ENCODE data around the gene TDP1.

DNA sequence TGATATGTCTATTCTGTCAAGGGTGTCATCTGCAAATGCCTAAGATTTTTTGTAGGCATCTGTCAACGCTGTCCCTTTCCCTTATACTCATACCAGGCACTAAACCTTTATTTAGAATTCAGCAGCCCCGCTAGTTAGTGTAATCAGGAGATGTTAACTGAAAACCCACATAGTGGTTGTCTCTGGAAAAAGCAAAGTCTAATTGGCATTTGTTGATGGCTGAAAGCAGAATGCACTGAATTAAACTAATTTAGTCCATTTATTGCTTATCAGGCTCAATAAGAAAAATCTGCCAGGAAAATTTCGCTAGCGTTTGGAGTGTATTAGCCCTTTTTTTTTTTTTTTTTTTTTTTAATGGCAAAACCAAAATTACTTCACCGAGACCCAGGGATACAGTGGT, 34.5 kb downstream of the TDP1 start:
- no peak for TF ChIP-seq POLR2AphosphoS5 (IDR thresholded peaks at IDR 0.05; ENCODE audit: low read depth, low read length)
- TF ChIP-seq, protein P1, sequence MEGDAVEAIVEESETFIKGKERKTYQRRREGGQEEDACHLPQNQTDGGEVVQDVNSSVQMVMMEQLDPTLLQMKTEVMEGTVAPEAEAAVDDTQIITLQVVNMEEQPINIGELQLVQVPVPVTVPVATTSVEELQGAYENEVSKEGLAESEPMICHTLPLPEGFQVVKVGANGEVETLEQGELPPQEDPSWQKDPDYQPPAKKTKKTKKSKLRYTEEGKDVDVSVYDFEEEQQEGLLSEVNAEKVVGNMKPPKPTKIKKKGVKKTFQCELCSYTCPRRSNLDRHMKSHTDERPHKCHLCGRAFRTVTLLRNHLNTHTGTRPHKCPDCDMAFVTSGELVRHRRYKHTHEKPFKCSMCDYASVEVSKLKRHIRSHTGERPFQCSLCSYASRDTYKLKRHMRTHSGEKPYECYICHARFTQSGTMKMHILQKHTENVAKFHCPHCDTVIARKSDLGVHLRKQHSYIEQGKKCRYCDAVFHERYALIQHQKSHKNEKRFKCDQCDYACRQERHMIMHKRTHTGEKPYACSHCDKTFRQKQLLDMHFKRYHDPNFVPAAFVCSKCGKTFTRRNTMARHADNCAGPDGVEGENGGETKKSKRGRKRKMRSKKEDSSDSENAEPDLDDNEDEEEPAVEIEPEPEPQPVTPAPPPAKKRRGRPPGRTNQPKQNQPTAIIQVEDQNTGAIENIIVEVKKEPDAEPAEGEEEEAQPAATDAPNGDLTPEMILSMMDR (IDR thresholded peaks at IDR 0.05) = no peak
- no peak for TF ChIP-seq REST (IDR thresholded peaks at IDR 0.05; ENCODE audit: insufficient read depth in 1 of 2, low read depth in 2 of 2, low read length in 1 of 2)
- no peak for TF ChIP-seq TCF7L2 (IDR thresholded peaks at IDR 0.05; ENCODE audit: low read depth, low read length)
